ENCODE data around the gene AGO4.
"Not testable (repeated sequence)": the region's sequence is repeated elsewhere in the genome, so short reads cannot be mapped to it uniquely, and the experiment has no call there.

AGO4 gene

DNA sequence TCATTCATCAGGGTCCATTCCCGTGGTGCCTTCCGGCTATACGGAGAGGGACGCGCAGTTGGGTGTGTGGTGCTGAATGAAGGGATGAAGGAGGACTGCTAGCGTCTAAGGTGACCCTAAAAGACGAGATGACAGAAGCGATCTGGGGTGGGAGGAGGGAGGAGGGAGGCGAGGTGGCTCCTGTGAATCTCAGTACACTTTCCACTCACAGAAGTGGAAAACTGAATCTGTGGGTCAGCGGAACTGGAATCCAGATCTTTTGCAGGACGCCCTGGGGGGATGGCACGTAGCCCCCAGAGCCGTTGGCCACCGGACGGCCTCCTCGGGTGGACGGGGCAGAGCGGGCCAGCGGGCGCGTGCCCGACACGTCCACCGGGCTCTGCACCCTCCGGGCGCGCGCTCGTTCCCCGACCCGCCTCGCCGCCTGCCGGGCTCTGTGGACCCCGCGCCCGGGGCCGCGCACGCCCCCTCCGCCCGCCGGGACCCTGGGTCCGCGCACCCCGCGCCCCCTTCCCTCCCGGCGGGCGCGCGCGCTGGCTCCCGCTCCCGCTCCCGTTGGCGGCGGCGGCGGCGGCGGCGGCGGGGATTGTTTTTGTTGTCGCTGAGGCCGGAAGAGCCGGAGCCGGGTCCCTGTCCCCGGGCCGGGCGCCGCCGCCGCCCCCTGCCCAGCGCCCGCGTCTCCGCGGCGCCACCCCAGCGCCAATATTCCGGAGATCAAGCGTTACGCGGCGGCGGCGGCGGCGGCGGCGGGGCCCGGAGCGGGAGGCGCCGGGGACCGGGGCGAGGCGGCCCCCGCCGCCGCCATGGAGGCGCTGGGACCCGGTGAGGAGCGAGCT is at the start of gene AGO4:
AGO4 (plus strand) TSS at position 403 of the 836 bp plus-strand sequence; CDS start at position 804, 401 bp downstream.
- no peak for DNase-seq (ENCODE audit: low read depth)

DNA sequence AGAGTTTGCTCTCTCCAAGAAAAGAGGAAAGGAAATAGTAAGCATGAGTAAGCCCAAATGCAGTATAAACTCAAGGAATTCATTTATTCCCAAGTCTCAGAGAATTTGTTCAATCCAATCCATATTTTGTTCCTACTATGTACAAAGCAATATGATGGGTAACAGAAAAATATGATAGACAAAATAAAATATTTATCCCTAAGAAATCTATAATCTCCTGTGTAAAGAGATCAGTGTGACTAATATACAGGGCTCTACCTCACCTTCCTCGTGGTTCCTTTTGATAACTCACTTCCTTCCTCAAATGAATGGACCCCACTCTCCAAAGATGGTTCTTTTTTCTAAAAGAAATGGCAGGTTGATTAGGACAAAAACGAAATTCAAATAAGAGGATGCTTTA is 45.7 kb upstream of the AGO4 start:
- DNase-seq (ENCODE audit: low read depth): no peak

DNA sequence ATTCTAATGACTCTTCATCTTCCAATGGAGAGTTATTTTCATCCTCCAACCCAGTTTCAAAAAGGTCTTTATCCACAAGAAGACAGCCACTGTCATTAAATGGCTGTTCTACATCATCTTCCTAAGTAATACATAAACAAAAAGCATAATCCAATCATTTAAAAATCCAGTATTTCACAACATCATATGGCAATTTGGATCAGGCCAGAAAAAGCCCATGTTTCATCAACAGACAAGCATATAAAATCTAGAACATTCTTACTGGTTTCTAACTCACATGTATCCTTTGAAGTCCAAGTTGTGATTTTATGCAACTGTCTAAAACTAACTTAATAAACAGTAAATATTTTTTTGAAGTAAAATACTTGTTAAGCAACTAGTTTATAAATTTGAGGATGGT is 44.6 kb upstream of the AGO4 start:
- DNase-seq (ENCODE audit: low read depth): no peak

DNA sequence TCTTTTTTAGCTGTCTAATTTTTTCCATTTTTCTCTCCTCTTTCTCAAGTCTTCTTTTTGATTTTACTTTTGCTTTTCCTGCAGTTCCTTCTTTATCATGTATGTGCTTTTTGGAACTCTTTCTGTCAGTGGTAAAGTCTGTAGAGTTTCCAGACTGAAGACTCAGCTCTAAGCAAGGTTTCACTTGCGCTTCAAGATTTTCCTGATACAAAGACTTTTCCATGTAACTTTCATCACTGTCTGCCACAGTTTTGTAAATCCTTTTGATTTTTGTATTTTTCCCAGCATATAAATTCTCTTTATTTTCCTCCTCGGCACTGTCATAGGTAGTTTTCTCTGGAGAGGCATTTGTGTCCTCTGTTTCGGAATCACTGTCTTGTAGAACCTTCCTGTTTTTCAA is 43.5 kb upstream of the AGO4 start:
- no peak for DNase-seq (ENCODE audit: low read depth)

DNA sequence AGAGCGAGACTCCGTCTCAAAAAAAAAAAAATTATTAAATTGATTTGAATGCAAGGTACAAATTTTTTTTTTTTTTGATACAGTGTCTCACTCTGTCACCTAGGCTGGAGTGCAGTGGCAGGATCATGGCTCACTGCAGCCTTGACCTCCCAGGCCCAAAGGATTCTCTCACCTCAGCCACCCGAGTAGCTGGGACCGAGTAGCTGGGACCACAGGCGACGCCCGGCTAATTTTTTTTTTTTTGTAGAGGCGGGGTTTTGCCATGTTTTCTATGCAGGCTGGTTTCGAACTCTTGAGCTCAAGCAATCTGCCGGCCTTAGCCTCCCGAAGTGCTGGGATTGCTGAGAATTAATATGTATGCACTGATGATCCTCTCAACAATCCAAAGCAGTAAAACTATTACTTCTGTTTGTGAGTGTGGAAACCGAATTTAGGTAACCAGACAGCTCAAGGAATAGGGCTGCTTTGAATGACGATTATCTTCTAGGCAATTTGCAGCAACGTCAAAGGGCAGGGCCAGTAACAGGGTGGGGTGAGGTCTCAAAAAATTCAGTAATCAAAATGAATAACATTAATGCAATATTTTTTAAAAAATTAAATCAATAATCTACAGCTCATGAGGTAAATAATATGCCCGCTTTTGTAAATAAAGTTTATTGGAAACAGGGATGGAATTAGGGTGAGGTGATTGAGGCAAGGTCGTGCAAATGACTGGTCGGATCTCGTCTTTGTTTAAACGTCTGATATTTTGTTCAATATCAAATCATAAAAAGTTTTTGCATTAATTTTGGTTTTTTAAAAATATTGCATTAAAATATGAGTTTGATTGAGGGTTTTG is 39.2 kb upstream of the AGO4 start:
- DNase-seq (ENCODE audit: low read depth): no peak

DNA sequence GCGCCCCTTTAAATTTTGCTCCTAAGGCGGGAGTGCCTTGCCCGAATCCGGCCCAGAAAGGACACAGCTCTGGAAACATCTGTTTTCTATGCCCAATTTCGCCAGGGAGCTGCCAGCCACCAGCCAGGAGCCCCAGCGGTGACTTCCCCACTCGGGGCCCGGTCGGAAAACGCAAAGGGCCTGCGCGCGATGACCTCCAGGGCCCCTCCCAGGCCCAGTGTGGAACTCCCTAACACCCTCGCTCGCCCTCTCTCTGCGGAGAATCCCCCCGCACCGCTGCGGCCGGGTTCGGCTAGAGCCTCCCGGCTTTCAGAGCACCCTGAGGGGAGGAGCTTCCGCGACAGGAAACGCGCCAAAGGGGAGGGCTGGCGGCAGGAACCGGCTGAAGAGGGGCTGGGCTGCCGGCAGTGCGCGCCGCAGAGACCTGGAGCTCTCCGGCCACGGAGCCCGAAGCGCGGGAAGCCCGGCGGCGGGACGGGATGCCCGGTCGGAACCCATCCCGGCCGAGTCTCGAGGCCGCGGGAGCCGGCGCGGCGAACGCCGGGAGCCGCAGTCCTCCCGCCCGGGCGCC is 38.5 kb upstream of the AGO4 start:
- DNase-seq (ENCODE audit: low read depth): peak; percentile 68

DNA sequence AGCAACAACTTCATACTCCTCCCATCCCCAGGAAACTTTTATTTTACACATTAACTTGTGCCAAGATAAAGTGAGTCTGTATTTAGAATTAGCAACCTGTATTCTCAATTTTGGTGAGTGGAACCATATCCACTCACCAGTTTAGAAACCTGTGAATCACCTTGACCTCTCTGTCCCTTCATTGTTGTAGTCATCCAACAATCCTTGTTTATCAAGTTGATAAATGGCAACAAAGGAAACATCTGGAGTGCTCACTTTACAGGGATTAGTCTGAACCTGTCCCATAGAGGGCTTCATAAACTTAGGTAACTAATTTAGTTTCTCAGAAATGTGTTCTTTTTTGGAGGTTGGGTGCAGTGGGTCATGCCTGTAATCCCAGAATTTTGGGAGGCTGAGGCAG is 34.1 kb upstream of the AGO4 start:
- DNase-seq (ENCODE audit: low read depth): no peak

DNA sequence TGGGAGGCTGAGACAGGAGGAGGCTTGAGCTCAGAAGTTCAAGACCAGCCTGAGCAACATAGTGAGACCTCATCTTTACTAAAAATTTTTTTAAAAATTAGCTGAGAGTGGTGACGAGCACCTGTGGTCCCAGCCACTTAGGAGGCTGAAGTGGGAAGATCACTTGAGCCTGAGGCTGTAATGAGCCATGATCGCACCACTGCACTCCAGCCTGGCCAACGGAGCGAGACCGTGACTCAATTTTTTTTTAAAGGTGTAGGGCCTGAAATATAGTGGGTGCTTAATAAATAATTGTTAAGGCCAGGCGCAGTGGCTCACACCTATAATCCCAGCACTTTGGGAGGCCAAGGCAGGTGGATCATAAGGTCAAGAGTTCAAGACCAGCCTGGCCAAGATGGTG is 31.6 kb upstream of the AGO4 start:
- not testable (repeated sequence) for DNase-seq (ENCODE audit: low read depth)

DNA sequence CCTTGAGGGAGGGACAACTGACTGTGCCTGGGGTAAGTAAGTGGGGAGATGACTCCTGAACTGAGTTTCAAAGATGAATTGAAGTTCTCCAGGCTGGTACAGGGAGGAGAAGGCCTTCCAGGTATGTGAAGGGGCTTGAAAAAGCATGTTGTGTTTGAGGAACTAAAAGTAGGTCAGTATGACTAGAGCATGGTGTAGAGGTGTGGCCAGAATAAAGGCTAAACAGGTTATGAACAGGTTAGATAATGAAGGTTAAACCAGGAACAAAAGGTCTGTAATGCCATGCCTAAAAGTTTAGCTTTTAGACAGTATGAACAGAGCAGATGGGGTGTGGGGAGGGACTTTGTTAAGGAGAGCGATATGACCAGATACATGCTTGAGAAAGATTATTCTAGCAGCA is 30.7 kb upstream of the AGO4 start:
- DNase-seq (ENCODE audit: low read depth): no peak

DNA sequence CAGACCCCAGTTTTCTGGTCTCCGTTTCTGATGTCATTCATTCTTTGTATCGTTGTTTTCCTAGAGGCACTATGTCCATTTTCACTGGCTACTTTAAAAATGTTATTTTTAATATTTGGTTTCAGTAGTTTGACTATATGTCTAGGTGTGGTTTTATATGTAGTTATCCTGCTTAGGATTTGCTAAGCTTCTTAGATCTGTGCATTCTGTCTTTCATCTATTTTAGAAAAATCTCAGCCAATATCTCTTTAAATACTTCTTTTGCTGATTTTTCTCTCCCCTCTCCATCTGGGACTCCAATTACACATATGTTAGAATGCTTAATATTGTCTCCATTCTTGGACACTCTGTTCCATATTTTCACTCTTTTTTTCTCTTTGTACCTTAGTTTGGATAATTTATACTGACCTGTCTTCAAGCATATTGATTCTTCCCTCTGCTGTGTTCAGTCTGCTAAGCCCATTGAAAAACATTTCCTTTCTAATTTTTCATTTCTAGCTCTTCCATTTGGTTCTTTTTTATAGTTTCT is 24.7 kb upstream of the AGO4 start:
- DNase-seq (ENCODE audit: low read depth): no peak

DNA sequence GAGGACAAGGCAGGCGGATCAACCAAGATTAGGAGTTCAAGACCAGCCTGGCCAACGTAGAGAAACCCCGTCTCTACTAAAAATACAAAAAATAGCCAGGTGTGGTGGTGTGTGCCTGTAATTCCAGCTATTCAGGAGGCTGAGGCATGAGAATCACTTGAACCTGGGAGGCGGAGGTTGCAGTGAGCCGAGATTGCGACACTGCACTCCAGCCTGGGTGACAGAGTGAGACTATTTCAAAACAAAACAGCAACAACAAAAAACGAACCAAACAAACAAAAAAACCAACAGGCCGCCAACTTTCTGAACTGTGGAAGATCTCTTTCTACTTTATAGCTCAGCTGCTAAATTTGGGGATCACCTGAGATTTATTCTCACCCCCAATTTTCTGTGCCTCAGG is 23.5 kb upstream of the AGO4 start:
- not testable (repeated sequence) for DNase-seq (ENCODE audit: low read depth)

DNA sequence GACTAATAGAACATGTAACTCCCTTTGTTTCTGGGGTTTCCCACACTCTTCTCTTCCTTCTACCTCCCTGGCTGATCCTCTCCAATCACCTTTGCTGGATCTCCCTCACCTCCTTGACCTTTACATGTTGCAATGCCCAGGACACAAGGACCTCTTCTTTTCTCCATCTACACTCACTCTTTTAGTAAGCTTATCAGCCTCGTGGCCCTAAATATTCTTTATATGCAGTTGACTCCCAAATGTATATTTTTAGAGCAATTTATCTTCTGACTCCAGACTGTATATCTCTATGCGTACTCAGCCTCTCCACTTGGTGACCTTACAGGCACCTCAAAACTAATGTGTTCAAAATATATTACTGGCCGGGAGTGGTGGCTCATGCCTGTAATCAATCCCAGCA is 19.7 kb upstream of the AGO4 start:
- DNase-seq (ENCODE audit: low read depth): no peak

DNA sequence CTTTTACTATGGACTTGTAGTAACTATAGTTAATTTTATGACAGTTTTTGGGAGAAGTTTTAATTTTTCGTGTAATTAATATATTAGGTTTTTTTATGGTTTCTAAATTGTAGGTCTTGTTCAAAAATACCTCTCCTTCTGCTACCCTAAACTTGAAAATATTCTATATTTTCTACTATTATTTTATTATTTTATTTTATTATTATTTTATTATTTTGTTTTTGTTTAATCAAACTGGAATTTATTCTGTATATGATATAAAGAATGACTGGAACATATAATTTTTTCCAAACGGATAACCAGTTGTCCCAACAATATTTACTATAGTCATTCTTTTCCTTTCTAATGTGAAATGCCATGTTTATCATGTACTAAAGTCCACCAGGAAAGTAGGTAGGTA is 17.1 kb upstream of the AGO4 start:
- no peak for DNase-seq (ENCODE audit: low read depth)

DNA sequence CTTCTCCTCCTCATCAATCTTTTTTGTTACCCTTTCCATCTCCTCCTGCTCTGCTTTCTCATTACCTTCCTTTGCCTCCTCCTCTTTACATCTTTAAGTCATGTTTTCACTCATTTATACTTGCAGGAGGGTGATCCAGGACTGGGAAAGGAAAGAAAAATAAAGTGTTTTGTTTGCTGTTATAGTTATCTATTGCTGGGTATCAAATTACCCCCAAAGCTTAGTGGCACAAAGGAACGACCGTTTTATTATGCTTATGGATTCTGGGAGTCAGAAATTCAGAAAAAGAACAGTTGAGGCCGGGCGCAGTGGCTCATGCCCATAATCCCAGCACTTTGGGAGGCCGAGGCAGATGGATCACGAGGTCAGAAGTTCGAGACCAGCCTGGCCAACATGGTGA is 12.5 kb upstream of the AGO4 start:
- DNase-seq (ENCODE audit: low read depth): no peak

DNA sequence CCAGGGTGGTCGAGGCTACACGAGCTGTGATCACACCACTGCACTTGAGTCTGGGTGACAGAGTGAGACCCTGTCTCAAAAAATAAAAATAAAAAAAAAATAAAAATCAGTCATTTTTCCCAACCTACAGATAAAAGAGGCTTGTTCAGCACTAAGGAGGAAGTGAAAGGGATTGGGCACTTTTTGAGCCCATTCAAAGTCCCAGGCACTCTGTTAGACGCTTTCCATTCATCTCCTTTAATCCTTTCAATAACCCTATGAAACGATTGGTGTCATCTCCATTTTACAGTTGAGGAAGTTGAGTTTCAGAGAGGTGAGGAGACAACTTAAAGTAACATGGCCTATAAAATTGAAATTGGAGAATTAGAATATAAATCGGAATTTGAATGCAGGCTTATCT is 10.4 kb upstream of the AGO4 start:
- no peak for DNase-seq (ENCODE audit: low read depth)

DNA sequence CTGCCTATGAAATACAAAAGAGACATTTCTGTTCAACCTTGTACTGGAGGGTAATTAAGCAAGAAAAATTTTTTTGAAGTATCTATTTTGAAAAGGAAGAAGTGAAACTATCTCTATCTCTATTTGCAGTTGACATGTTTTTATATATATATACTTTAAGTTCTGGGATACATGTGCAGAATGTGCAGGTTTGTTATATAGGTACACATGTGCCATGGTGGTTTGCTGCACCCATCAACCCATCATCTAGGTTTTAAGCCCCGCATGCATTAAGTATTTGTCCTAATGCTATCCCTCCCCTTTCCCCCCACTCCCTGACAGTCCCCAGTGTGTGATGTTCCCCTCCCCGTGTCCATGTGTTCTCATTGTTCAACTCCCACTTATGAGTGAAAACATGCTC is 9.8 kb upstream of the AGO4 start:
- DNase-seq (ENCODE audit: low read depth): not testable (repeated sequence)

DNA sequence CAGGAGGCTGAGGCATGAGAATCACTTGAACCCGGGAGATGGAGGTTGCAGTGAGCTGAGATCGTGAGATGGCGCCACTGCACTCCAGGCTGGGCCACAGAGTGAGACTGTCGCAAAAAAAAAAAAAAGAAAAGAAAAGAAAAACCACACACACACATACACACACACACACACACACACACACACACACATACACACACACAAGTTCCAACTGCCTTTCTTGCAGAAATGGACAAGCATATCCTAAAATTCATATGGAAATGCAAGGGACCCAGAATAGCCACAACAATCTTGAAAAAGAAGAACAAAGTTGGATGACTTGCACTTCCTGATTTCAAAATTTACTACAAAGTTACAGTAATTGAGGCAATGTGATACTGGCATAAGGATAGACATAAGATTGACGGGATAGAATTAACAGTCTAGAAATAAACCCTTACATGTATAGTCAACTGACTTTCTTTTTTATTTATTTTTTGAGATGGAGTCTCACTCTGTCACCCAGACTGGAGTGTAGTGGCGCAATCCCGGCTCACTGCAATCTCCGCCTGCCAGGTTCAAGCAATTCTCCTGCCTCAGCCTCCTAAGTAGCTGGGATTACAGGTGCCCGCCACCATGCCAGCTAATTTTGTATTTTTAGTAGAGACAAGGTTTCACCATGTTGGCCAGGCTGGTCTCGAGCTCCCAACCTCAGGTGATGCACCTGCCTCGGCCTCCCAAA is 7.5 kb upstream of the AGO4 start:
- DNase-seq (ENCODE audit: low read depth): not testable (repeated sequence)

DNA sequence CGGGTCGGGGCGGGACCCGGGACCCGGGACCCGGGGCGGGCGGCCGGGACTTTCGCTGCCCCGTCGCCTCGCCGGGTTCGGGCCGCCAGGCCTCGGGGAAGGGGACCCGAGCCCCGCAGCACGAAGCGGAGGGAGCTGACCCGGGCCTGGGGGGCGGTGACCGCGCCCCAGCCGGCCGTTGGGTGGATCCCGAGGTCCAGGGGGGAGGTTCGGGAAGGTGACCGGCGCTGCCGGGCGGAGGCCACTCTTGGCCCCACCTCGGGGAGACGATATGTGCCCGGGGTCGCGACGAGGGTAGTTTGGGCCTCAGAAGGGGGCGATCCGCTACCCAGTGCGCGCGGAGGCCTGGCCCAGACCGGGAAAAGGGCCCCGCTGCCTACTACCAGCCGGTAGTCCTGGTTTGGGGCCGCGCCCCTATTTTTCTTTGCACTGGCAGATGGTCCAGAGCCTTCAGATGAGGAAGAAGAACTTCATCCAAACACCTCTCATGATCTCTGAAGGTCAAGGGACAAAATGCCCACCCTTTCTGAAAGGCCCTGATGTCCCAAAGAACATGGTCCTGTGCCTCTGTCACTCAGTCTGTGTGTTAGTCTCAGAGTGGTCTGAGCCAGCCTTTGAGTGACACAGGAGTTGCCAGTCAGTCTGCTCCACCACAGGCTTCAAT is 766 bp downstream of the AGO4 start:
- no peak for DNase-seq (ENCODE audit: low read depth)

DNA sequence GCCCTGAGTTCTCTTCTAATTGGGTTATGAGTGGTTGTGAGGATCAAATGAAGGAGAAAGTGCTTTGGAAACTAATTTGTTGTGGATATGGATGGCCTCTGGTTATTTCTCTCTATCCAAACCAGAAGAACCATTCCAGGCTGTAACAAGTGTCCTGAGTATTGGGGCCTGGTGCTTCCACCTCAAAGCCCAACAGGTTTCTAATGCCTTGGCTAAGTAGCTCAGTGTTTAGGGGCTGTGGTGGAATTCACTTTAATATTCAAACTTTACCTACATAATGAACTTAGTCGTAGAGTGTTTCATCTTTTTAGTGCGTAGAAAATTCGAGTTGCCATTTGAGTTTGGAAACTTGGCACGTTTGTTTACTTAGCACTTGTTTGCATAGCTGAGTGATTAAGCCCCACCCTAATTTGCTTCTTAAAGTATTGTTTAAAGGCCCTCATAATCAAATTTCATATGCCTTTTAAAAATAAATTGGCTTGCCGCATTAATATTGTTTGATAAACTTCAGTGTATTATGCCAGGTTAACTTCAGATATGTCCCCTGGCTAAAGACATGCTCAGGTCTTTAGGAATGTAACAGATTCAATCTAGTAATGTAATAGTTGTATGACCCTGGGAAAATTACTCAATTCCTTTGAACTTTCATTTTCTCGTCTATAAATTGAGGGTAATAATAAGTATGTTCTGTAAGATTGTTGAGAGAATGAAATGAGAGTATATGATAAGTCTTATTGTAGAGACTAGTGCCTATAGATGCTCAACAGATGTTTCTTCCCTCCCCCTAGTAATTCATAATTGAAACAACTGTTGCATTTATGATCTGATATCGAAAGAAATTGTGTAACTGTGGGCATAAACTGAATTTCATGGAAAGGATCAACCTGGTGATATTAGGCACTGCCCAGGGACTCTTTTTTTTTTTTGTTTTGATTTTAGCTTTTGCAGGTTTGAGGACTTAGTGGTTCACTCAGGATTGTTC is 1.6 kb downstream of the AGO4 start:
- DNase-seq (ENCODE audit: low read depth): no peak
